Uterus (tissue), 4 donors: ENCODE results near the gene GRIN2A. TPM values are rescaled to one million over a fixed set of nuclear protein-coding genes. Genes with fewer than 3 reads are reported as not detected.

Source experiments
- DNase-seq, 2 donors: peaks; one replicate each; pipeline ENCODE4 v3.0.0-alpha.2; 2019 to 2020
- H3K27ac ChIP-seq, 2 donors: fragments of 200-600 bp; sonication (generic); 1 replicate in 1 of 2; 2 replicates in 1 of 2; pipeline ENCODE4 v1.5.1; 2016 to 2018
- H3K27me3 ChIP-seq, 2 donors: fragments of 200-600 bp; sonication (generic); one replicate each; pipeline ENCODE4 v1.5.1; 2018 to 2019; ENCODE audit warnings: control low read depth in 1 of 2
- H3K36me3 ChIP-seq, 2 donors: fragments of 200-600 bp; sonication (generic); one replicate each; pipeline ENCODE4 v1.5.1; 2019; ENCODE audit warnings: control low read depth in 1 of 2
- H3K4me1 ChIP-seq, 2 donors: fragments of 200-600 bp; sonication (generic); one replicate each; pipeline ENCODE4 v1.5.1; 2018 to 2019; ENCODE audit warnings: control low read depth in 1 of 2
- H3K4me3 ChIP-seq, 2 donors: fragments of 200-600 bp; sonication (generic); 1 replicate in 1 of 2; 2 replicates in 1 of 2; pipeline ENCODE4 v1.5.1; 2018 to 2019; ENCODE audit warnings: mild to moderate bottlenecking in 1 of 2
- H3K9me3 ChIP-seq, 2 donors: fragments of 200-600 bp; sonication (generic); one replicate each; pipeline ENCODE4 v1.5.1; 2019; ENCODE audit warnings: control low read depth in 1 of 2
- POLR2A ChIP-seq, 2 donors: fragments of 450-650 bp; IDR thresholded peaks; one replicate each; pipeline ENCODE4 v1.6.1; 2016; ENCODE audit warnings: antibody characterized with exemption in 2 of 2, mild to moderate bottlenecking in 1 of 2, moderate library complexity in 1 of 2
- intact Hi-C: fragments of 100-400 bp; cut with DNase I; formaldehyde crosslinking; loops from one replicate; pipeline ENCODE4 v1.15.1; 2023; ENCODE audit warnings: low total_unique reads
- total RNA-seq, 4 donors: library from RNA; depleted of rRNA in 3 of 4; stranded (reverse); fragments of >200 nt in 3 of 4; gene quantifications; one replicate each; pipeline versions ENCODE4 v1.1.0 to v1.2.4, GENCODE V29; 2014 to 2023
- TF ChIP-seq, protein P1 (sequence below), 4 experiments: fragments of 200-600 bp in 2 of 4; fragments of 450-650 bp in 2 of 4; sonication (generic) in 2 of 4; IDR thresholded peaks; one replicate each; pipeline ENCODE4 v1.5.1; 2016 to 2019; ENCODE audit warnings: antibody characterized with exemption in 4 of 4, mild to moderate bottlenecking in 2 of 4, moderate library complexity in 1 of 4
- donor health status: DM: yes; HTN: yes; CAD: no.

The GRIN2A gene
- total RNA-seq, 4 donors from 2014 or later = under 0.01 to 2.4 (median 0.56) TPM

DNA sequence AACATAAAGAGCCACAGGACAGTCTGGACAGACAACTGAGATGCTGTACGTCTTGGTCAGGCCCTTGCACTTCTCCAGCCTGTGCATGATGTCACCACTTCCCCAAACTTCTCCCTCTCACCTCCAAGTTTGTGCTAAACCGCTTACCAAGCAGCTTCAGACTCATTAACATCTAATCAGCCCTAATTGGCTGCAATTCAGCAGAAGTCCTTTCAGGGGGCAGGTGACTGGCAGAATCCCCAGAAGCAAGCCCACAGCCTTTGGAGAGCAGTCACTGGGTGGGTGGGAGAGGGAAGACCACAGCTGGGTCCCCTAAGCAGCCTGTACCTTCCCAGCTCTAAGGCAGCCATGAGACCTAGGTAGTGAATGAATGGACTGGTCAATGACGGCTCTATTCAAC, 161.4 kb downstream of the GRIN2A start:
- no peak overlapping the region for H3K4me3 ChIP-seq
- no peaks in the 10 kb centered on the region for H3K9me3 ChIP-seq
- intact Hi-C loops = no loop called here
- no peaks in the 10 kb centered on the region for H3K36me3 ChIP-seq
- TF ChIP-seq, protein P1, sequence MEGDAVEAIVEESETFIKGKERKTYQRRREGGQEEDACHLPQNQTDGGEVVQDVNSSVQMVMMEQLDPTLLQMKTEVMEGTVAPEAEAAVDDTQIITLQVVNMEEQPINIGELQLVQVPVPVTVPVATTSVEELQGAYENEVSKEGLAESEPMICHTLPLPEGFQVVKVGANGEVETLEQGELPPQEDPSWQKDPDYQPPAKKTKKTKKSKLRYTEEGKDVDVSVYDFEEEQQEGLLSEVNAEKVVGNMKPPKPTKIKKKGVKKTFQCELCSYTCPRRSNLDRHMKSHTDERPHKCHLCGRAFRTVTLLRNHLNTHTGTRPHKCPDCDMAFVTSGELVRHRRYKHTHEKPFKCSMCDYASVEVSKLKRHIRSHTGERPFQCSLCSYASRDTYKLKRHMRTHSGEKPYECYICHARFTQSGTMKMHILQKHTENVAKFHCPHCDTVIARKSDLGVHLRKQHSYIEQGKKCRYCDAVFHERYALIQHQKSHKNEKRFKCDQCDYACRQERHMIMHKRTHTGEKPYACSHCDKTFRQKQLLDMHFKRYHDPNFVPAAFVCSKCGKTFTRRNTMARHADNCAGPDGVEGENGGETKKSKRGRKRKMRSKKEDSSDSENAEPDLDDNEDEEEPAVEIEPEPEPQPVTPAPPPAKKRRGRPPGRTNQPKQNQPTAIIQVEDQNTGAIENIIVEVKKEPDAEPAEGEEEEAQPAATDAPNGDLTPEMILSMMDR (IDR thresholded peaks at IDR 0.05) = no peak
- TF ChIP-seq POLR2A (IDR thresholded peaks at IDR 0.05) = no peak
- H3K27me3 ChIP-seq = no peaks in the 10 kb centered on the region
- DNase-seq = no peak
- H3K4me1 ChIP-seq = no peaks in the 10 kb centered on the region
- no peak overlapping the region for H3K27ac ChIP-seq

DNA sequence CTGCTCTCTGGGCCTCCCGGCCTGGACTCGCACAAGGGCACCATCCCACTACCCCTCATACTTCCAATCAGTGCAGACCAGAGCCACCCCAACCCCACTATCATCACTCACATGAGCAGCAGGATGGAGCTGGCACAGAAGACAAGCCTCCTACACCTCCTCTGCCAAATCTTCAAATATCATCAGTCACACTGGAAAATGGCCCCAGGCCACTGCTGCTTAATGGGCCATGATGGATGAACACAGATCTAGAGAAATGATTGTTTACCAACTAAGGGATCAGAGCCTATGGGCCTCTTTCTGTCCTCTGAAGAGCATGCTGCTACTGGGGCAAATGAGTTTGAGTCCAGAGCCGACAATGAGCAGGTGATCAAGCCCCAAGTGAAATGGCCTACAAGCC, 165.5 kb downstream of the GRIN2A start:
- Histone ChIP-seq H3K9me3 (no peaks in the 10 kb centered on the region), H3K4me1 (no peaks in the 10 kb centered on the region), H3K27ac (no peak overlapping the region), H3K4me3 (no peak overlapping the region), H3K27me3 (no peaks in the 10 kb centered on the region), H3K36me3 (no peaks in the 10 kb centered on the region)
- intact Hi-C loops = no loop called here
- TF ChIP-seq POLR2A (IDR thresholded peaks at IDR 0.05) = no peak
- no peak for DNase-seq

- Histone ChIP-seq H3K27me3 (no peaks in the 10 kb centered on the region), H3K36me3 (no peaks in the 10 kb centered on the region), H3K9me3 (no peaks in the 10 kb centered on the region), H3K4me3 (no peak overlapping the region), H3K27ac (no peak overlapping the region), H3K4me1 (no peaks in the 10 kb centered on the region)
- no peak for TF ChIP-seq POLR2A (IDR thresholded peaks at IDR 0.05)
- TF ChIP-seq, protein P1 (IDR thresholded peaks at IDR 0.05) = no peak
- no peak for DNase-seq
- intact Hi-C loops = no loop called here
These were observed 166.8 kb downstream of the GRIN2A start for GRCh38 chr16:10015397-10015796.

DNA sequence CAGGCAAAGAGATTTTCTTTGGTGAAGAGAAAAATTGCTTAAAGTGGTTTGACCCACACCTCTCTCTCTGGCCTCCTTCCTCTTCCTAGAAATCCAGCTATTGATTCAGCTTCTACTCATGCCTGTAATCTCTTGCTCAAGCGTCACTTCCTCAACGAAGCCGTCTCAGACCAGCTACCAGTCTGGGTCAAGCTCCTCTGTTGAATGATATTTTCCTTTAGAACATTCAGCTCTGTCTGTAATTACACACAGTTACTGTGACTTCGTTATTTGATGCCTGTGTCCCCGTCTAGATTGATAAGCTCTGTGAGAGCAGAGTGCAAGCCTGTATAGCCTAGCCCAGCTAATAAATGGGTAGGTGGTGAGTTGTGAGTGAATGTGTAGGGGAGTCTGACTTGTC, 168.5 kb downstream of the GRIN2A start:
- DNase-seq = no peak
- no peaks in the 10 kb centered on the region for H3K4me1 ChIP-seq
- no peak overlapping the region for H3K27ac ChIP-seq
- H3K36me3 ChIP-seq = no peaks in the 10 kb centered on the region
- H3K4me3 ChIP-seq = no peak overlapping the region
- no peaks in the 10 kb centered on the region for H3K27me3 ChIP-seq
- intact Hi-C loops = no loop called here
- no peaks in the 10 kb centered on the region for H3K9me3 ChIP-seq
- TF ChIP-seq POLR2A (IDR thresholded peaks at IDR 0.05) = no peak
- TF ChIP-seq, protein P1 (IDR thresholded peaks at IDR 0.05) = no peak

- intact Hi-C loops = no loop called here
- DNase-seq = no peak
- Histone ChIP-seq H3K27me3 (no peaks in the 10 kb centered on the region), H3K4me3 (no peak overlapping the region), H3K36me3 (no peaks in the 10 kb centered on the region), H3K4me1 (no peaks in the 10 kb centered on the region), H3K9me3 (no peaks in the 10 kb centered on the region), H3K27ac (no peak overlapping the region)
- TF ChIP-seq POLR2A (IDR thresholded peaks at IDR 0.05) = no peak
- TF ChIP-seq, protein P1 (IDR thresholded peaks at IDR 0.05) = no peak
These were observed 168.9 kb downstream of the GRIN2A start for GRCh38 chr16:10013364-10013763.

DNA sequence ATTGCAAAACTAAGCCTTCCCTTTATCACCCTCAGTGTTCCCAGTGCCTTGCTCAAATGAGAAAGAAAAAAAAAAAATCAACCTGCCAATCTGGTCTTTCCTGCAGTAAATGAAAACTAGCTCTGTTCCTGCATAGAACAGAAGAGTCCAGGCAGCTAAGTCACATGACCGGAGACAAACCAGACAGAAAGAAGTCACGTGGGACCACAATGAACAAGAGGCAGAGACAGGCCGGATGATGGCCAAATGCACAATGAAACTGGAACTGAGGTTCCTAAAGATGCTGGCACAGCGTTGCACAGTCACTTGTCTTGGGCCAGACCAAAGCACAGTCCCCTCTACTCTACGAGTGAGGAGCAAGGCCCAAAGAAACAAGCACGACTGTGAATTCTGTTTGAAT, 172.5 kb downstream of the GRIN2A start:
- H3K36me3 ChIP-seq = no peaks in the 10 kb centered on the region
- TF ChIP-seq, protein P1 (IDR thresholded peaks at IDR 0.05) = no peak
- TF ChIP-seq POLR2A (IDR thresholded peaks at IDR 0.05) = no peak
- no peak overlapping the region for H3K4me3 ChIP-seq
- no peaks in the 10 kb centered on the region for H3K4me1 ChIP-seq
- no peaks in the 10 kb centered on the region for H3K27me3 ChIP-seq
- intact Hi-C loops = no loop called here
- no peaks in the 10 kb centered on the region for H3K9me3 ChIP-seq
- DNase-seq = no peak
- H3K27ac ChIP-seq = no peak overlapping the region
